Esophagus muscularis mucosa (tissue), 3 donors: ENCODE measurements around the gene ERG28.

Experiments used
- POLR2A ChIP-seq: fragments of 450-650 bp; IDR thresholded peaks from one replicate; pipeline ENCODE4 v1.6.1; 2017; ENCODE audit warnings: antibody characterized with exemption, moderate library complexity, mild to moderate bottlenecking, low read depth
- TF ChIP-seq, protein P1 (sequence below), 3 experiments: fragments of 200-600 bp in 2 of 3; fragments of 450-650 bp in 1 of 3; sonication (generic) in 2 of 3; IDR thresholded peaks; one replicate each; pipeline ENCODE4 v1.5.1; 2017 to 2019; ENCODE audit warnings: antibody characterized with exemption in 3 of 3, mild to moderate bottlenecking in 2 of 3, moderate library complexity in 1 of 3

GRCh38 chr14:75636100-75636692 is 24.5 kb downstream of the ERG28 start:
- TF ChIP-seq, protein P1, sequence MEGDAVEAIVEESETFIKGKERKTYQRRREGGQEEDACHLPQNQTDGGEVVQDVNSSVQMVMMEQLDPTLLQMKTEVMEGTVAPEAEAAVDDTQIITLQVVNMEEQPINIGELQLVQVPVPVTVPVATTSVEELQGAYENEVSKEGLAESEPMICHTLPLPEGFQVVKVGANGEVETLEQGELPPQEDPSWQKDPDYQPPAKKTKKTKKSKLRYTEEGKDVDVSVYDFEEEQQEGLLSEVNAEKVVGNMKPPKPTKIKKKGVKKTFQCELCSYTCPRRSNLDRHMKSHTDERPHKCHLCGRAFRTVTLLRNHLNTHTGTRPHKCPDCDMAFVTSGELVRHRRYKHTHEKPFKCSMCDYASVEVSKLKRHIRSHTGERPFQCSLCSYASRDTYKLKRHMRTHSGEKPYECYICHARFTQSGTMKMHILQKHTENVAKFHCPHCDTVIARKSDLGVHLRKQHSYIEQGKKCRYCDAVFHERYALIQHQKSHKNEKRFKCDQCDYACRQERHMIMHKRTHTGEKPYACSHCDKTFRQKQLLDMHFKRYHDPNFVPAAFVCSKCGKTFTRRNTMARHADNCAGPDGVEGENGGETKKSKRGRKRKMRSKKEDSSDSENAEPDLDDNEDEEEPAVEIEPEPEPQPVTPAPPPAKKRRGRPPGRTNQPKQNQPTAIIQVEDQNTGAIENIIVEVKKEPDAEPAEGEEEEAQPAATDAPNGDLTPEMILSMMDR (IDR thresholded peaks at IDR 0.05), result no peak
- TF ChIP-seq POLR2A, result no peak
